Measurements from ENCODE around the gene KIFC3.

KIFC3 gene

DNA sequence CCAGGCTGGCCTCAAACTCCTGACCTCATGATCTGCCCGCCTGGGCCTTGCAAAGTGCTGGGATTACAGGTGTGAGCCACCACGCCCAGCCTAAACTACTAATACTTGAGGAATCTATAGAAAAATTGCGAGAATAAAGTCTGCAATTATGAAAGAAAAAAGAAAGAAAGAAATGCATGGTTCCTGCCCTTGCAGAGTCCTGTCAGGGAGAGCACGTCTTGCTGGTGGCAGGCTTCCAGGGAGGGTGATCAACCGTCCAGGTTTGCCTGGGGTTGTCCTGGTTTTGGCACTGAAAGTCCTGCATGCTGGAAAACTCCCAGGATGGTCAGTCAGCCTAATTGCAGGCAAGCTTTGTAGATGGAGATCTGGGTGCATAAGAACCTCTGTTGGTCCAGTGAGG is 21.5 kb upstream of the KIFC3 start:
- DNase-seq (ENCODE audit: low read depth), result no peak
- TF ChIP-seq, protein P1, sequence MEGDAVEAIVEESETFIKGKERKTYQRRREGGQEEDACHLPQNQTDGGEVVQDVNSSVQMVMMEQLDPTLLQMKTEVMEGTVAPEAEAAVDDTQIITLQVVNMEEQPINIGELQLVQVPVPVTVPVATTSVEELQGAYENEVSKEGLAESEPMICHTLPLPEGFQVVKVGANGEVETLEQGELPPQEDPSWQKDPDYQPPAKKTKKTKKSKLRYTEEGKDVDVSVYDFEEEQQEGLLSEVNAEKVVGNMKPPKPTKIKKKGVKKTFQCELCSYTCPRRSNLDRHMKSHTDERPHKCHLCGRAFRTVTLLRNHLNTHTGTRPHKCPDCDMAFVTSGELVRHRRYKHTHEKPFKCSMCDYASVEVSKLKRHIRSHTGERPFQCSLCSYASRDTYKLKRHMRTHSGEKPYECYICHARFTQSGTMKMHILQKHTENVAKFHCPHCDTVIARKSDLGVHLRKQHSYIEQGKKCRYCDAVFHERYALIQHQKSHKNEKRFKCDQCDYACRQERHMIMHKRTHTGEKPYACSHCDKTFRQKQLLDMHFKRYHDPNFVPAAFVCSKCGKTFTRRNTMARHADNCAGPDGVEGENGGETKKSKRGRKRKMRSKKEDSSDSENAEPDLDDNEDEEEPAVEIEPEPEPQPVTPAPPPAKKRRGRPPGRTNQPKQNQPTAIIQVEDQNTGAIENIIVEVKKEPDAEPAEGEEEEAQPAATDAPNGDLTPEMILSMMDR (IDR thresholded peaks at IDR 0.05; ENCODE audit: low read depth, low read length, missing control alignments), result no peak
- H3K4me3 ChIP-seq (ENCODE audit: low read depth, low read length), result no peak overlapping the region

- TF ChIP-seq, protein P1 (IDR thresholded peaks at IDR 0.05; ENCODE audit: low read depth, low read length, missing control alignments), result no peak
- no peak overlapping the region for H3K4me3 ChIP-seq (ENCODE audit: low read depth, low read length)
- no peak for DNase-seq (ENCODE audit: low read depth)
Measured at GRCh38 chr16:57822856-57823255, 20.6 kb upstream of the KIFC3 start.

DNA sequence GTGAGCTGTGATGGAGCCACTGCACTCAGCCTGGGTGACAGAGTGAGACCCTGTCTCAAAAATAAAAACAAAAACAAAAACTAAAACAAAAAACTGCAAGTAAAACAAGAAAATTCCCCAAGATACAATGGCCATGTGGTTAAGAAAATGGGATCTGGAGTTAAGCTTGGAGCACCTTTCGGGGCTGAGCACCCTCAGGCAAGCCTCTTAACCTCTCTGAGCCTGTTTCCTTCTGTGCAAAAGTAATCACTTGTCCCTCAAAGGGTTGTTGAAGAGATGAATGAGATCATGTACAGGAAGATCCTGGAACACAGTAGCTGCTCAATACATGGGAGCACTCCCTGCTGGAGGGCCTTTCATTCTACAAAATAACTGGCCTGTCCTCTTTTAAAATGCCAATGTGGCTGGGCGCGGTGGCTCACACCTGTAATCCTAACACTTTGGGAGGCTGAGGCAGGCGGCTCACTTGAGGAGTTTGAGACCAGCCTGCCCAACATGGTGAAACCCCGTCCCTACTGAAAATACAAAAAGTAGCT is 19.8 kb upstream of the KIFC3 start:
- TF ChIP-seq, protein P1 (IDR thresholded peaks at IDR 0.05; ENCODE audit: low read depth, low read length, missing control alignments), result no peak
- no peak overlapping the region for H3K4me3 ChIP-seq (ENCODE audit: low read depth, low read length)
- DNase-seq (ENCODE audit: low read depth), result no peak

DNA sequence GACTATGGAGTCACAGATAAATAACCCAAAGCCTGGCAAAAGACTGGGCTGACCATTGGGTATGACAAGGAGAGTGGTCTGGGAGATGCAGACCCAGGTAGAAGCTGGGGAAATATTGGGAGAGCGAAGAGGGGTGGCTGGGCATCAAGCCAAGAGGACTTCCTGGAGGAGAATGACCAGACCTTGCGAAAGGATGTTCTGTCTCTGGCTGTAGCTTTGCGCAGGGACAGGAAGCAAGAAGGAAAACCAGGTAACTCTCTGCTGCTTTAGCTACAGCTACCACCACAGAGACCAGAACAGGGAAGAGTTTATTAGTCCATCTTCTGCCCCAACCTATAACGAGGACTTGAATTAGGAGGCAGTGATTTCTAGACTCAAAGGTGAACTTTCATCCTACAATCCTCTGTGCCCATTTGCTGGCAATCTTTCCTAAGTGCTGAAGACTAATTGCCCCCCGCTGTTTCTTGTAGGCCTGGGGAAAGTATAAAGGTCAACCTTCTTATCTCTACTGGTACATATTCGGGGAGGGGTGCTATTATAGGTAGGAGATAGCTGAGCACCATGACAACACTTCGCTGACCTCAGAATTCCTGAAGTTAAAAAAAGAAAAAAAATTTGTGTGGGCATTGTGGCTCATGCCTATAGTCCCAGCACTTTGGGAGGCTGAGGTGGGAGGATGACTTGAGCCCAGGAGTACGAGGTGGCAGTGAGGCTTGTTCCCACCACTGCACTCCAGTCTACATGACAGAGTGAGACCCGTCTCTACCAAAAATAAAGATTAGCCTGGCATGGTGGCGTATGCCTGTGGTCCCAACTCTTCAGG is 19.1 kb upstream of the KIFC3 start:
- no peak overlapping the region for H3K4me3 ChIP-seq (ENCODE audit: low read depth, low read length)
- TF ChIP-seq, protein P1 (IDR thresholded peaks at IDR 0.05; ENCODE audit: low read depth, low read length, missing control alignments), result no peak
- no peak for DNase-seq (ENCODE audit: low read depth)

DNA sequence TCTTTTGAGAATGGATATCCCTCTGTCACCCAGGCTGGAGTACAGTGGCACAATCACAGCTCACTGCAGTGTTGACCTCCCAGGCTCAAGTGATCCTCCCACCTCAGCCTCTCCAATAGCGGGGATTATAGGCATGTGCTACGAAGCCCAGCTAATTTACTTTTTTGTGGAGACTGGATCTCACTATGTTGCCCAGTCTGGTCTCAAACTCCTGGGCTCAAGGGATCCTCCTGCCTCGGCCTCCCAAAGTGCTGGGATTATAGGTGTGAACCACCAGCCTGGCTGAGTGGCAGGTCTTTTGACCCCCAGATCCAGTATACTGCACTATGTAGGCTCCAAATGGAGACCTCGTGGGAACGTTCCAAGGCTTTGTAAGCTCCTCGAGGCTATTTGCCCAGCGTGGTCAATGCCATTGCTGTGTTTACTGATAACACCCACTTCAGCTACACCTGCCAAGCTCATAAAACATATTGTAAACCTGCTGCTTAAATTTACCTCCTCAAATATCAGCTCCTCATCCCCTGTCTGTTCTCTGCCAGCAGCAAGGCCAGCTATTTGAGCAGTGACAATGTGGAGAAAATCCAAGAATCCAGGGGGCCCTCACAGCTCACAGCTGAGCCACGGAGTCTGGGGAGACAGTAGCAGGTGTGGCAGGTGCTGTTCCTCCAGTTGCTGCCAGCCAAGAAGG is 16.2 kb upstream of the KIFC3 start:
- TF ChIP-seq, protein P1 (IDR thresholded peaks at IDR 0.05; ENCODE audit: low read depth, low read length, missing control alignments), result no peak
- DNase-seq (ENCODE audit: low read depth), result no peak
- H3K4me3 ChIP-seq (ENCODE audit: low read depth, low read length), result no peak overlapping the region

- no peak overlapping the region for H3K4me3 ChIP-seq (ENCODE audit: low read depth, low read length)
- TF ChIP-seq, protein P1 (IDR thresholded peaks at IDR 0.05; ENCODE audit: low read depth, low read length, missing control alignments), result no peak
- DNase-seq (ENCODE audit: low read depth), result no peak
Measured at GRCh38 chr16:57817680-57818079, 15.4 kb upstream of the KIFC3 start.

Data from GM12864 (cell line).